Right atrium auricular region (tissue), 2 donors: ENCODE results near the gene TTC14. TPM values are rescaled to one million over a fixed set of nuclear protein-coding genes. Genes with fewer than 3 reads are reported as not detected.
"Not testable (repeated sequence)": the region's sequence is repeated elsewhere in the genome, so short reads cannot be mapped to it uniquely, and the experiment has no call there.

Experiments
- DNase-seq: peaks from one replicate; pipeline ENCODE4 v3.0.0-alpha.2; 2019; ENCODE audit warnings: low spot score
- H3K27ac ChIP-seq, 2 donors: fragments of 200-600 bp; sonication (generic); 1 replicate in 1 of 2; 2 replicates in 1 of 2; pipeline ENCODE4 v1.5.1; 2016 to 2019
- H3K27me3 ChIP-seq, 2 donors: fragments of 200-600 bp; sonication (generic); one replicate each; pipeline versions ENCODE4 v1.5.1 to v1.6.0; 2017 to 2019
- H3K36me3 ChIP-seq: fragments of 200-600 bp; sonication (generic); one replicate; pipeline ENCODE4 v1.5.1; 2016
- H3K4me1 ChIP-seq, 2 donors: fragments of 200-600 bp; sonication (generic); one replicate each; pipeline versions ENCODE4 v1.5.1 to v1.6.0; 2017 to 2019
- H3K4me3 ChIP-seq, 2 donors: fragments of 200-600 bp; sonication (generic); 1 replicate in 1 of 2; 2 replicates in 1 of 2; pipeline ENCODE4 v1.5.1; 2017 to 2019; ENCODE audit warnings: mild to moderate bottlenecking in 1 of 2, moderate library complexity in 1 of 2
- H3K9me3 ChIP-seq, 2 donors: fragments of 200-600 bp; sonication (generic); one replicate each; pipeline ENCODE4 v1.5.1; 2019
- CTCF ChIP-seq, 2 donors: fragments of 200-600 bp; sonication (generic); IDR thresholded peaks; one replicate each; pipeline ENCODE4 v1.5.1; 2019; ENCODE audit warnings: antibody characterized with exemption in 2 of 2
- total RNA-seq, 2 donors: library from RNA; depleted of rRNA; stranded (reverse); fragments of >200 nt; gene quantifications; one replicate each; pipeline ENCODE4 v1.1.0, GENCODE V29; 2016

The TTC14 gene
- total RNA-seq, 2 donors from 2014 or later = 10.6 to 20.4 TPM

GRCh38 chr3:180595559-180595935, 6.4 kb upstream of the TTC14 start:
- no peaks in the 10 kb centered on the region for H3K9me3 ChIP-seq
- no peak overlapping the region for H3K4me3 ChIP-seq
- H3K36me3 ChIP-seq = no peaks in the 10 kb centered on the region
- no peak for DNase-seq
- no peak overlapping the region for H3K27ac ChIP-seq
- TF ChIP-seq CTCF (IDR thresholded peaks at IDR 0.05) = no peak
- no peaks in the 10 kb centered on the region for H3K27me3 ChIP-seq
- H3K4me1 ChIP-seq = no peaks in the 10 kb centered on the region

GRCh38 chr3:180600473-180600872, 1.5 kb upstream of the TTC14 start:
- H3K4me1 ChIP-seq = peaks cover 0 to 17% of the 10 kb centered on the region in 2 donors
- DNase-seq = no peak

DNA sequence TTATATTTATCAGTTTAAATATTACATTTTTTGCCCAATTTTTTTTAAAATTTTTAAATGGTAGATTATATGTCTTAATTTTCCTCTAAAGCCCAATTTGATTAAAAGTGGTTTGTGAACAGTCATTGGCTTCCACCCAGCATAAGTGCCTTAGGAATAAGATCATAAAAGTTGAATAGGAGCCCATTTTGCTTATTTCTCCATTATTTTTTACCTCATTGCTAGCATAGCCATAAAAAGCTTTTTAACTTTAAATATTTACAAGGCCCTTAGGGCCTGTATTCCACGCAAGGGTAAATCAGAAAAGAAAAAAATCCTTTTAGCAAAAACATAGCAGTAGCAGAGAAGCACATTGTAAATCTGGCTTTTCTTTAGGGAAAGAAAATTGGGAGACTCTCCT, 9.0 kb downstream of the TTC14 start:
- no peaks in the 10 kb centered on the region for H3K27me3 ChIP-seq
- H3K36me3 ChIP-seq = peaks cover 64% of the 10 kb centered on the region
- H3K27ac ChIP-seq = no peak overlapping the region
- H3K4me3 ChIP-seq = no peak overlapping the region
- no peak for DNase-seq
- no peaks in the 10 kb centered on the region for H3K9me3 ChIP-seq
- TF ChIP-seq CTCF (IDR thresholded peaks at IDR 0.05) = no peak
- H3K4me1 ChIP-seq = no peaks in the 10 kb centered on the region

More at GRCh38 chr3:180600473-180600872, 1.5 kb upstream of the TTC14 start:
- no peak overlapping the region for H3K27ac ChIP-seq
- peaks cover 15% of the 10 kb centered on the region for H3K36me3 ChIP-seq
- H3K4me3 ChIP-seq = no peak overlapping the region
- no peak for TF ChIP-seq CTCF (IDR thresholded peaks at IDR 0.05)
- no peaks in the 10 kb centered on the region for H3K27me3 ChIP-seq
- no peaks in the 10 kb centered on the region for H3K9me3 ChIP-seq

DNA sequence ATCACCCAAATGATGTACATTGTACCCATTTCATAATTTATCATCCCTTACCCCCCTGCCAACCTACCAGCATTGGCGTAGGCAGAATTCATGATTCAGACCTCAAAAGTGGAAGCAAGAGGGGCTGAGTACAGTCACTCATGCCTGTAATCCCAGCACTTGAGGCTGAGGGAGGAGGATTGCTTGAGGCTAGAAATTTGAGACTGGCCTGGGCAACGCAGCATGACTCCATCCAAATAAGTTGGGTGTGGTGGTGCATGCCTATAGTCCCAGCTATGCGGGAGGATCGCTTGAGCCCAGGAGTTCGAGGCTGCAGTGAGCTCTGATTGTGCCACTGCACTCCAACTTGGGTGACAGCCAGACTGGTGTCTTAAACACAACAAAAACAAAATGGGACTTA, 10.4 kb downstream of the TTC14 start:
- no peak for DNase-seq
- Histone ChIP-seq H3K4me1 (no peaks in the 10 kb centered on the region), H3K9me3 (no peaks in the 10 kb centered on the region), H3K27ac (no peak overlapping the region), H3K27me3 (no peaks in the 10 kb centered on the region), H3K4me3 (no peak overlapping the region), H3K36me3 (peaks cover 50% of the 10 kb centered on the region)
- no peak for TF ChIP-seq CTCF (IDR thresholded peaks at IDR 0.05)

GRCh38 chr3:180615954-180616353, 14.0 kb downstream of the TTC14 start:
- Histone ChIP-seq H3K27ac (no peak overlapping the region), H3K36me3 (peaks cover 17% of the 10 kb centered on the region), H3K4me1 (no peaks in the 10 kb centered on the region), H3K9me3 (no peaks in the 10 kb centered on the region), H3K27me3 (no peaks in the 10 kb centered on the region), H3K4me3 (no peak overlapping the region)
- DNase-seq = no peak
- no peak for TF ChIP-seq CTCF (IDR thresholded peaks at IDR 0.05)

DNA sequence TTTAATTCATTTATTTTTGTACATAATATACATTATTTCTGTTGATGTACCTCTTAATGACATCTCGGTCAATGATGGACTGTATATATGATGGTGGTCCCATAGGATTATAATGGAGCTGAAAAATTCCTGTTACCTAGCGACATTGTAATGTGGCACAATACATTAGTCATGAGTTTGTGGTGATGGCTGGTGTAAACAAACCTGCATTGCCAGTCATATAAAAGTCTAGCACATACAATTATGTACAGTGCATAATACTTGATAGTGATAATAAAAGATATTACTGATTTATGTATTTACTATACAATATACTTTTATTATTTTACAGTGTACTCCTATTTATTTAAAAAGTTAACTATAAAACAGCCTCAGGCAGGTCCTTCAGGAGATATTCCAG, 15.1 kb downstream of the TTC14 start:
- DNase-seq = no peak
- no peaks in the 10 kb centered on the region for H3K9me3 ChIP-seq
- no peaks in the 10 kb centered on the region for H3K4me1 ChIP-seq
- H3K36me3 ChIP-seq = peaks cover 11% of the 10 kb centered on the region
- TF ChIP-seq CTCF (IDR thresholded peaks at IDR 0.05) = no peak
- H3K27me3 ChIP-seq = no peaks in the 10 kb centered on the region
- H3K27ac ChIP-seq = no peak overlapping the region
- H3K4me3 ChIP-seq = no peak overlapping the region

- not testable (repeated sequence) for H3K9me3 ChIP-seq, H3K4me3 ChIP-seq, DNase-seq, H3K27me3 ChIP-seq, H3K4me1 ChIP-seq, H3K27ac ChIP-seq, H3K36me3 ChIP-seq
Observed at GRCh38 chr3:180618563-180618962, 16.6 kb downstream of the TTC14 start.
